Naive B cell (primary cell): Measurements from ENCODE around the gene KDM3B. TPM values are rescaled to one million over a fixed set of nuclear protein-coding genes. Genes with fewer than 3 reads are reported as not detected.
"Not testable (repeated sequence)": the region's sequence is repeated elsewhere in the genome, so short reads cannot be mapped to it uniquely, and the experiment has no call there.

Experiments used
- ATAC-seq, 2 donors: fragments of 150-1000 bp; cut with Tn5 transposase; 2 replicates each; pipeline ENCODE4 v1.10.0; 2021; ENCODE audit warnings: low read depth in 2 of 2, mild to moderate bottlenecking in 2 of 2, moderate library complexity in 2 of 2
- DNase-seq: peaks from one replicate; pipeline ENCODE4 v3.0.0; 2022
- H3K27ac Mint-ChIP-seq, 6 donors: one replicate each; pipeline ENCODE4 v1.8.0; 2020 to 2022; ENCODE audit warnings: mild to moderate bottlenecking in 6 of 6, mixed read lengths in 6 of 6, moderate library complexity in 5 of 6, inconsistent platforms in 2 of 6
- H3K27me3 Mint-ChIP-seq, 3 donors: one replicate each; pipeline ENCODE4 v1.8.0; 2021 to 2022; ENCODE audit warnings: mixed read lengths in 3 of 3, mild to moderate bottlenecking in 1 of 3
- H3K36me3 Mint-ChIP-seq, 2 donors: one replicate each; pipeline ENCODE4 v1.8.0; 2020 to 2022; ENCODE audit warnings: mixed read lengths in 2 of 2, inconsistent platforms in 1 of 2, mild to moderate bottlenecking in 1 of 2
- H3K4me1 Mint-ChIP-seq, 3 donors: one replicate each; pipeline ENCODE4 v1.8.0; 2020 to 2022; ENCODE audit warnings: mixed read lengths in 3 of 3, inconsistent platforms in 1 of 3, mild to moderate bottlenecking in 1 of 3, moderate library complexity in 1 of 3
- H3K4me3 Mint-ChIP-seq, 8 donors: one replicate each; pipeline ENCODE4 v1.8.0; 2020 to 2022; ENCODE audit warnings: mild to moderate bottlenecking in 8 of 8, mixed read lengths in 8 of 8, moderate library complexity in 8 of 8, inconsistent platforms in 2 of 8
- H3K9me3 Mint-ChIP-seq, 7 donors: one replicate each; pipeline ENCODE4 v1.8.0; 2020 to 2022; ENCODE audit warnings: mixed read lengths in 7 of 7, mild to moderate bottlenecking in 5 of 7, inconsistent platforms in 2 of 7, moderate library complexity in 1 of 7
- polyA plus RNA-seq, 6 donors: library from polyadenylated mRNA; unstranded; fragments of 300-500 nt; fragmentation: Illumina TruSeq; gene quantifications; one replicate each; pipeline ENCODE4 v1.2.3, GENCODE V29; 2021; ENCODE audit warnings: low read depth in 6 of 6

KDM3B gene, protein sequence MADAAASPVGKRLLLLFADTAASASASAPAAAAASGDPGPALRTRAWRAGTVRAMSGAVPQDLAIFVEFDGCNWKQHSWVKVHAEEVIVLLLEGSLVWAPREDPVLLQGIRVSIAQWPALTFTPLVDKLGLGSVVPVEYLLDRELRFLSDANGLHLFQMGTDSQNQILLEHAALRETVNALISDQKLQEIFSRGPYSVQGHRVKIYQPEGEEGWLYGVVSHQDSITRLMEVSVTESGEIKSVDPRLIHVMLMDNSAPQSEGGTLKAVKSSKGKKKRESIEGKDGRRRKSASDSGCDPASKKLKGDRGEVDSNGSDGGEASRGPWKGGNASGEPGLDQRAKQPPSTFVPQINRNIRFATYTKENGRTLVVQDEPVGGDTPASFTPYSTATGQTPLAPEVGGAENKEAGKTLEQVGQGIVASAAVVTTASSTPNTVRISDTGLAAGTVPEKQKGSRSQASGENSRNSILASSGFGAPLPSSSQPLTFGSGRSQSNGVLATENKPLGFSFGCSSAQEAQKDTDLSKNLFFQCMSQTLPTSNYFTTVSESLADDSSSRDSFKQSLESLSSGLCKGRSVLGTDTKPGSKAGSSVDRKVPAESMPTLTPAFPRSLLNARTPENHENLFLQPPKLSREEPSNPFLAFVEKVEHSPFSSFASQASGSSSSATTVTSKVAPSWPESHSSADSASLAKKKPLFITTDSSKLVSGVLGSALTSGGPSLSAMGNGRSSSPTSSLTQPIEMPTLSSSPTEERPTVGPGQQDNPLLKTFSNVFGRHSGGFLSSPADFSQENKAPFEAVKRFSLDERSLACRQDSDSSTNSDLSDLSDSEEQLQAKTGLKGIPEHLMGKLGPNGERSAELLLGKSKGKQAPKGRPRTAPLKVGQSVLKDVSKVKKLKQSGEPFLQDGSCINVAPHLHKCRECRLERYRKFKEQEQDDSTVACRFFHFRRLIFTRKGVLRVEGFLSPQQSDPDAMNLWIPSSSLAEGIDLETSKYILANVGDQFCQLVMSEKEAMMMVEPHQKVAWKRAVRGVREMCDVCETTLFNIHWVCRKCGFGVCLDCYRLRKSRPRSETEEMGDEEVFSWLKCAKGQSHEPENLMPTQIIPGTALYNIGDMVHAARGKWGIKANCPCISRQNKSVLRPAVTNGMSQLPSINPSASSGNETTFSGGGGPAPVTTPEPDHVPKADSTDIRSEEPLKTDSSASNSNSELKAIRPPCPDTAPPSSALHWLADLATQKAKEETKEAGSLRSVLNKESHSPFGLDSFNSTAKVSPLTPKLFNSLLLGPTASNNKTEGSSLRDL (N-terminal part only)
- polyA plus RNA-seq = 10 to 100 TPM in 5 of 6 donors, 1 to 10 TPM in 1; 3.9 to 29.2 (median 18.3) TPM

DNA sequence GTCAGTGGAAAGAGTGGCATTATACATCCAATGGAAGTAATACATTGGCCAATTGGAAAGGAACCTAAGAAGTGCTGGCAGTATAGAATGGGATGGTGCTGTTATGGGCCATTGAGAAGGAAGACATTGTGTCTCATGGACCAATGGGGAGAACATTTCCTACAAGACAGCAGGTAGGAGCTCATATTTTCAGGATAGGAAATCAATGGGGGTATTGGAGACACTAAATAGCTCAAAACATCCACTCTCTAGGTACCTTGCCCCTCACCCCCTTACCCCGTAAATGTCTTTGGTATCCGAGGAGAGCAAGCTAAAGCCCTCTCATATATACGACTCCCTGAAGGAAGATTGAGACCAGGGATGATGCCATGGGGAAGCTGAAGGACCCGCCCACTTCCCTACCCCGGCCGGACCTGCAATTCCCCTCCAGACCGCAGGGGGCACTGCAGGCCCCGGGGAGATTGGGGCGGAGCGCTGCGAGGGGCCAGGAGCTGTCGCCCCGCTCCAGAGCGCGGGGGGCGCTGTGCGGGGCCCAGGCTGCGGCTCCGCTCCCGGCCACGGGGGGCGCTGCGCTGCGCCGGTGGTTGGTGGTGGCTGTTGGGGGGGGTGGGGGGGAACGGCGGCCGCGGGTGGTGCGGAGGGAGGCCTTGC is at the start of gene KDM3B:
KDM3B (plus strand) TSS at position 615 of the 651 bp plus-strand sequence. CDS start 111 bp downstream, outside the sequence.
- H3K9me3 Mint-ChIP-seq = peaks cover 0 to 7% (median 4%) of the 10 kb centered on the region in 7 donors
- H3K4me1 Mint-ChIP-seq = peaks cover 44 to 58% (median 51%) of the 10 kb centered on the region in 3 donors
- peaks cover 5 to 12% of the 10 kb centered on the region in 2 donors for H3K36me3 Mint-ChIP-seq
- no peaks in the 10 kb centered on the region for H3K27me3 Mint-ChIP-seq
- DNase-seq (peak; percentile 96), ATAC-seq (peak; percentile 68 to 74)
- peak within 1 kb of the TSS; percentile 92 to 99 (median 94) for H3K4me3 Mint-ChIP-seq
- H3K27ac Mint-ChIP-seq = peak within 1 kb of the TSS; percentile 91 to 97 (median 96)

DNA sequence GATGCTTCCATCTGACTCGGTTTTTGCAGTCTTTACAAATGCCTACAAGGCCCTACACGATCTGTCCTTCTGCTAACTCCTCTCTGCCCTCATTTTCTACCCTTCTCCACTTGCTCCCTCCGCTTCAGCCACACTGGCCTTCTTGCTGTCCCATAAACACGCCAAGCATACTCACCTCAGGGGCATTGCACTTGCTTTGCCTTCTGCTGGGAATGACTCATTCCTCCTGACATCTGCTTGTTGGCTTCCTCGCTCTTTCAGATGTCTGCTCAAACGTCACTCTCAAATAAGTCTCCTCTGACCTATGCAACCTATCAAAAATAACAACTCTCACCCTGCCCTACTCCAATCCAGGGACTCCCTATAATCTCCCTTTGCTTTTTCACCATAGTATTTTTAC is 49.1 kb upstream of the KDM3B start:
- ATAC-seq (no peak), DNase-seq (no peak)
- H3K27ac Mint-ChIP-seq = no peak overlapping the region
- no peak overlapping the region for H3K4me3 Mint-ChIP-seq
- no peaks in the 10 kb centered on the region for H3K27me3 Mint-ChIP-seq
- H3K4me1 Mint-ChIP-seq = no peaks in the 10 kb centered on the region
- peaks cover 0 to 8% (median 2%) of the 10 kb centered on the region in 7 donors for H3K9me3 Mint-ChIP-seq
- peaks cover 0 to 4% of the 10 kb centered on the region in 2 donors for H3K36me3 Mint-ChIP-seq

- Mint-ChIP-seq H3K27ac (no peak overlapping the region), H3K36me3 (no peaks in the 10 kb centered on the region), H3K9me3 (peaks cover 0 to under 1% (median 0%) of the 10 kb centered on the region in 7 donors), H3K4me3 (no peak overlapping the region), H3K4me1 (no peaks in the 10 kb centered on the region), H3K27me3 (no peaks in the 10 kb centered on the region)
- no peak for ATAC-seq
- DNase-seq = no peak
These were observed 46.7 kb upstream of the KDM3B start for GRCh38 chr5:138305797-138306196.

DNA sequence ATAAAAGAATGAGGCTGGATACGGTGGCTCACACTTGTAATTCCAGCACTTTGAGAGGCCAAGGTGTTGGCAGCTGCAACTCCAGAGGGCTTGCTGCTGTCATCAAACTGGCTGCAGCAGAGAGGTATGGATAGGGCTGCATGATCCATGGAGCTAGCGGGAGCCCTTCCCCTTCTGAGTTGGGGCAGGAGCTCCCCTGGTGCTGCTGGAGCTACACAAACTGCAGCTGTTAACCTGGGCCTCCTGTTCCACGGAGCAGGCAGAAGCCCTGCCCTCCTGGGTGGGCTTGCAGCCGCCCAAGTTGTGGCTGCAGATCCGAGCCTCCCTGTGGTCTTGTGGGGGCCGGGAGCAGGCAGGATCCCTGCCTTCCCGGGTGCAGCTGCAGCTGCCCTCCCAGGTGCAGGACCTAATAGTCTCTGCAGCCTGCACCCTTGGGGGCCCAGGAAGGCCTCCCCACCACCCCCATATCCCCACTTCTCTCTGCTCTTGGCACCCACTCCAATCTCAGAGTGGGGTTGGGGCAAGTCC is 36.7 kb upstream of the KDM3B start:
- Mint-ChIP-seq H3K27ac (no peak overlapping the region), H3K27me3 (no peaks in the 10 kb centered on the region), H3K9me3 (peaks cover 0 to 3% (median 0%) of the 10 kb centered on the region in 7 donors), H3K4me3 (no peak overlapping the region), H3K4me1 (no peaks in the 10 kb centered on the region), H3K36me3 (no peaks in the 10 kb centered on the region)
- DNase-seq (no peak), ATAC-seq (no peak)

DNA sequence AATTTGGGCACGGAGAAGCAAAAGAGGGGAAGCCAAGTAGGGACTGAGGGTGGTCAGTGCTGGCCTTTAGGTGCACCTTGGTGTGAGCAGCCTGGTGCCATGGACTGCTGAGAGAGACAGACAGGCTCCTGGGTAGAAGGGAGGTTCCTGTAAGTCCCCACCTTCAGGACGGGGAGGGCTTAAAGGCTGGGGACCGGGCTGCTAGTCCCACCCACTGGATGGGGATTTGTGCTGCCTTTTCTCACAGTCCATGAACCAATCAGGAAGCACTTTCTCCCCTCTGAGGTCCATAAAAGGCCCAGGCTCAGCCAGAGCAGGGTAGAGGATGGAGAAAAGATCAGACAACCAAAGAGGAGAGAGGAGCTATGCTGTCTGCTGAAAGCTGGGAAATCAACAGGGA is 36.1 kb upstream of the KDM3B start:
- H3K27ac Mint-ChIP-seq = no peak overlapping the region
- no peaks in the 10 kb centered on the region for H3K36me3 Mint-ChIP-seq
- no peaks in the 10 kb centered on the region for H3K4me1 Mint-ChIP-seq
- no peak for ATAC-seq
- peaks cover 0 to 3% (median 0%) of the 10 kb centered on the region in 7 donors for H3K9me3 Mint-ChIP-seq
- no peak for DNase-seq
- H3K4me3 Mint-ChIP-seq = no peak overlapping the region
- no peaks in the 10 kb centered on the region for H3K27me3 Mint-ChIP-seq

DNA sequence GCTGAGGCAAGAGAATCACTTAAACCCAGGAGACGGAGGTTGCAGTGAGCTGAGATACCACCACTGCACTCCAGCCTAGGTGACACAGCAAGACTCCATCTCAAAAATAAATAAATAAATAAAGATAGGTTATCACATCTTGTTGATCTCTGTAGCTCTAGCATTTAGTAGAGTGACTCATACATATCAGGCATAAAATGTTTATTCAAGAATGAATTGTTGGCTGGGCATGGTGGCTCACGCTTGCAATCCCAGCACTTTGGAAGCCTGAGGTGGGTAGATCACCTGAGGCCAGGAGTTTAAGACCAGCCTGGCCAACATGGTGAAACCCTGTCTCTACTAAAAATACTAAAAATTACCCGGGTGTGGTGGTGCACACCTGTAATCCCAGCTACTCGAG is 34.3 kb upstream of the KDM3B start:
- not testable (repeated sequence) for H3K27me3 Mint-ChIP-seq, ATAC-seq

GRCh38 chr5:138330813-138331448 is 21.6 kb upstream of the KDM3B start:
- Mint-ChIP-seq H3K27me3 (no peaks in the 10 kb centered on the region), H3K9me3 (no peaks in the 10 kb centered on the region), H3K36me3 (no peaks in the 10 kb centered on the region), H3K4me1 (peaks cover 10 to 25% (median 13%) of the 10 kb centered on the region in 3 donors), H3K4me3 (peak overlapping the region; percentile 84 to 94 (median 92)), H3K27ac (peak overlapping the region in 1 of 6 donors; percentile 27)
- ATAC-seq (no peak), DNase-seq (no peak)

More for the DNA sequence above, 34.3 kb upstream of the KDM3B start:
- DNase-seq, H3K4me1 Mint-ChIP-seq, H3K9me3 Mint-ChIP-seq, H3K36me3 Mint-ChIP-seq, H3K4me3 Mint-ChIP-seq, H3K27ac Mint-ChIP-seq: not testable (repeated sequence)

DNA sequence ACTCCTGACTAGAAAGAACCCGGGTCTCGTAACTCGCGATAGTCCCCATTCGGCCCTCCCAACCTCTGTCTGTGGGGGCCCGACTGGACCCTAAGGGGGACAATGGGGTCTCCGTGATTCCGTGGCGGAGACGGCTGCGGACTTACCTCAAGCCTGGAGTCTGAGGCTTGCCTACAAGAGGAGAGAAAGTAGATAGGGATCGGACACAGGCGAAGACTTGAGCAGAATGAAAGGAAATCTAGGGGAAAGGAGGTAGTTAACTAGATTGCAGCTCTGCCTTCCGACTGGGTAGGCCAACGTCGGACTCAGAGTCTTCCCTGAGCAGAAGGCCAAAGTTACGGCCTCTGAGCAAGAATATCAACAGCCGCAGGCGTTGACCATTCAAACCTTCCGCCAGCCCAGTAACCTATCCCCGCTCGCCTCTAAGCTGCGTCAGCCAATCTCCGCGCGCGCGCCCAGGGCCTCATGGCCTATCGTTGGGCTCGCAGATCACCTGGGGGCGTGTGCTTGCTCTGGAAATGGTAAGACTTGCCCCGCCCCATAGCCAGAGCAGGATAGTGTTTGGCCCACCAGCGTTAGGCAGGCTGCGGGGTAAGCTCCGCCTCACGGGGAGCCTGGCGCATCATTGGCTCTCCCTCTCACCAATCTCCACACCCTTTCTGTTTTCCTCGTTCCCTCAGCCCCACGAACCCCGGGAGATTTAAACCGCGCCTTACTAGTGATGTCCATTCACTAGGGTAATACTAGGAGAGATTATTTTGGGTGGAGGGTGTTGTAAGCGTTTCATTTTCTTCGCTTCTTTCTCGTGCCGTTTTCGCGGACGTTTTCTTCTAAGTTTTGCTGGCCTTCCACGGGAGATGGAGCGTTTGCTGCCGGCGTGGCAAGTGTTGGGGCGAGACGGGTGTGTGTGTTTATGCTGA is 20.8 kb upstream of the KDM3B start, which contains the start of gene CDC25C:
CDC25C (minus strand) TSS at position 356 of the 920 bp plus-strand sequence. CDS start 624 bp downstream, outside the sequence.
- H3K4me1 Mint-ChIP-seq = peaks cover 10 to 26% (median 13%) of the 10 kb centered on the region in 3 donors
- no peaks in the 10 kb centered on the region for H3K9me3 Mint-ChIP-seq
- peak within 1 kb of the TSS in 5 of 6 donors; percentile 7 to 87 (median 52) for H3K27ac Mint-ChIP-seq
- ATAC-seq (peak; percentile 99), DNase-seq (peak; percentile 96)
- H3K27me3 Mint-ChIP-seq = no peaks in the 10 kb centered on the region
- H3K4me3 Mint-ChIP-seq = peak within 1 kb of the TSS; percentile 84 to 94 (median 92)
- H3K36me3 Mint-ChIP-seq = no peaks in the 10 kb centered on the region

DNA sequence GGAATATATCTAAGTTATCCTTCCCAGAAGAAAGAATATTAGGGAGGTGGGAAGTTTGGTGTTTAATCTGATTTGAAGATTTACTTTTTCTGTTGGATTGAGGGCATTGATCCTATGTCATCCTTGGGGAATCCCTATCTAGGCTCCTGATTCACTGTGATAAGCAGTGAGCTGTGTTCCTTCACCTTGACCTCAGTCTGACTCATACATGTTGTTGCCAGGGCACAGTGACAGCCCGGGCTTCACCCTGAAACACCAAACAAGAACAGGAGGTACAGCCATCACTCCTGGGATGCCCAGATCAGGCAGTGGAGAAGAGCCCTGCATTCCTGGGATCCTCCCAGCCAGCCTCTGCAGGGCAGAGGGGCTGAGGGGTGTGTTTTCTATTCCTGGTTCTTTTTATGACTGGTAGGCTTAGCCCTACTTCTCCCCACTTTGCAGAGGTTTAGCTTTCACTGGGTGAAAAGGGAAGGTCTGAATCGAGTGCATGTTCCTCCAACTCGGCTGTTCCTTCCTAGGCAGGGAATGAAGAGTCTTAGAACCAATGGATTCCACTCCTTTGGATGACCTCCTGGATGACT is 17.5 kb upstream of the KDM3B start:
- H3K4me3 Mint-ChIP-seq = peak overlapping the region in 4 of 8 donors; percentile 21 to 82 (median 54)
- no peaks in the 10 kb centered on the region for H3K9me3 Mint-ChIP-seq
- peak overlapping the region in 1 of 6 donors; percentile 66 for H3K27ac Mint-ChIP-seq
- ATAC-seq = no peak
- peaks cover 33 to 48% (median 33%) of the 10 kb centered on the region in 3 donors for H3K4me1 Mint-ChIP-seq
- no peaks in the 10 kb centered on the region for H3K27me3 Mint-ChIP-seq
- H3K36me3 Mint-ChIP-seq = no peaks in the 10 kb centered on the region
- no peak for DNase-seq

- DNase-seq (no peak), ATAC-seq (peak; percentile 35 to 41)
- Mint-ChIP-seq H3K4me3 (peak overlapping the region; percentile 81 to 99 (median 96)), H3K9me3 (no peaks in the 10 kb centered on the region), H3K36me3 (peaks cover 0 to 9% of the 10 kb centered on the region in 2 donors), H3K27me3 (no peaks in the 10 kb centered on the region), H3K4me1 (peaks cover 38 to 45% (median 39%) of the 10 kb centered on the region in 3 donors), H3K27ac (peak overlapping the region; percentile 99 to 100 (median 100))
These were observed 15.4 kb upstream of the KDM3B start for GRCh38 chr5:138336952-138337684.
